Testis (tissue), 2 donors: ENCODE results near the gene SLC41A3.

Experiments used
- POLR2A ChIP-seq: fragments of 450-650 bp; IDR thresholded peaks from one replicate; pipeline ENCODE4 v1.6.1; 2017; ENCODE audit warnings: antibody characterized with exemption, mild to moderate bottlenecking, moderate library complexity
- TF ChIP-seq, protein P1 (sequence below), 3 experiments: fragments of 450-650 bp in 2 of 3; fragments of 200-600 bp in 1 of 3; sonication (generic) in 1 of 3; IDR thresholded peaks; one replicate each; pipeline ENCODE4 v1.5.1; 2016 to 2019; ENCODE audit warnings: antibody characterized with exemption in 3 of 3, mild to moderate bottlenecking in 2 of 3, moderate library complexity in 1 of 3

DNA sequence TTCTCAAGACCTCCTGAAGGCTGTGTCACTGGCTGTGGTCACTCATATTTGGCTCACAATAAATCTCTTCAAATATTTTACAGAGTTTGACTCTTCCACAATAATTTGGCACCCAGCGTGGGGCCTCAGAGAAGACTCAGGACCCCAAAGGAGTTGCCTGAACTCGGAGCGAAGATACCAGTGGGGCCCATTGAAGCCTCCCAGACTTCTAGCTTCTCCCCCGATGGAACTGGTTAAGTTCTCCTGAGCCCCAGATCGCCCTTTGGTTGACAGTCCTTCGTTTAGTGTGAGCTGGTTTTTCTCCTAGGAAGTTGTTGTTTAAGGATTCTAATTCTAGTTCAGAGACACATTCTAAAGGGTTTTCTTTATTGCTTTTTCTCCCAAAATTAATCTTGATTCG, 1.4 kb upstream of the SLC41A3 start:
- TF ChIP-seq, protein P1, sequence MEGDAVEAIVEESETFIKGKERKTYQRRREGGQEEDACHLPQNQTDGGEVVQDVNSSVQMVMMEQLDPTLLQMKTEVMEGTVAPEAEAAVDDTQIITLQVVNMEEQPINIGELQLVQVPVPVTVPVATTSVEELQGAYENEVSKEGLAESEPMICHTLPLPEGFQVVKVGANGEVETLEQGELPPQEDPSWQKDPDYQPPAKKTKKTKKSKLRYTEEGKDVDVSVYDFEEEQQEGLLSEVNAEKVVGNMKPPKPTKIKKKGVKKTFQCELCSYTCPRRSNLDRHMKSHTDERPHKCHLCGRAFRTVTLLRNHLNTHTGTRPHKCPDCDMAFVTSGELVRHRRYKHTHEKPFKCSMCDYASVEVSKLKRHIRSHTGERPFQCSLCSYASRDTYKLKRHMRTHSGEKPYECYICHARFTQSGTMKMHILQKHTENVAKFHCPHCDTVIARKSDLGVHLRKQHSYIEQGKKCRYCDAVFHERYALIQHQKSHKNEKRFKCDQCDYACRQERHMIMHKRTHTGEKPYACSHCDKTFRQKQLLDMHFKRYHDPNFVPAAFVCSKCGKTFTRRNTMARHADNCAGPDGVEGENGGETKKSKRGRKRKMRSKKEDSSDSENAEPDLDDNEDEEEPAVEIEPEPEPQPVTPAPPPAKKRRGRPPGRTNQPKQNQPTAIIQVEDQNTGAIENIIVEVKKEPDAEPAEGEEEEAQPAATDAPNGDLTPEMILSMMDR (IDR thresholded peaks at IDR 0.05), result no peak
- no peak for TF ChIP-seq POLR2A
